Measurements from ENCODE around the gene SCGB1C1. TPM values are rescaled to one million over a fixed set of nuclear protein-coding genes. Genes with fewer than 3 reads are reported as not detected.
A peak's percentile ranks its signal among the peaks of the same experiment; 100 is the strongest.

The SCGB1C1 gene
- total RNA-seq, 1 donor = not detected

- Histone ChIP-seq H3K9me3 (ENCODE audit: low read depth, low read length) (no peaks in the 10 kb centered on the region), H3K27me3 (ENCODE audit: insufficient read depth, low read length) (no peaks in the 10 kb centered on the region), H3K4me1 (ENCODE audit: insufficient read depth, low read length) (no peaks in the 10 kb centered on the region), H3K4me3 (ENCODE audit: low read length) (no peak overlapping the region)
Observed at GRCh38 chr11:221998-222789, 29.3 kb downstream of the SCGB1C1 start.

- Histone ChIP-seq H3K9me3 (ENCODE audit: low read depth, low read length) (no peaks in the 10 kb centered on the region), H3K4me3 (ENCODE audit: low read length) (no peak overlapping the region), H3K27me3 (ENCODE audit: insufficient read depth, low read length) (no peaks in the 10 kb centered on the region), H3K4me1 (ENCODE audit: insufficient read depth, low read length) (no peaks in the 10 kb centered on the region)
Observed at GRCh38 chr11:223026-223789, 30.3 kb downstream of the SCGB1C1 start.

GRCh38 chr11:223884-224283 is 31.0 kb downstream of the SCGB1C1 start:
- Histone ChIP-seq H3K4me3 (ENCODE audit: low read length) (no peak overlapping the region), H3K27me3 (ENCODE audit: insufficient read depth, low read length) (no peaks in the 10 kb centered on the region), H3K4me1 (ENCODE audit: insufficient read depth, low read length) (no peaks in the 10 kb centered on the region), H3K9me3 (ENCODE audit: low read depth, low read length) (no peaks in the 10 kb centered on the region)

- no peaks in the 10 kb centered on the region for H3K27me3 ChIP-seq (ENCODE audit: insufficient read depth, low read length)
Observed at GRCh38 chr11:224424-224823, 31.5 kb downstream of the SCGB1C1 start.

GRCh38 chr11:225734-226453 is 33.0 kb downstream of the SCGB1C1 start:
- H3K4me1 ChIP-seq (ENCODE audit: insufficient read depth, low read length) = no peaks in the 10 kb centered on the region
- H3K27me3 ChIP-seq (ENCODE audit: insufficient read depth, low read length) = no peaks in the 10 kb centered on the region
- H3K4me3 ChIP-seq (ENCODE audit: low read length) = no peak overlapping the region
- no peaks in the 10 kb centered on the region for H3K9me3 ChIP-seq (ENCODE audit: low read depth, low read length)

More at GRCh38 chr11:224424-224823, 31.5 kb downstream of the SCGB1C1 start:
- H3K9me3 ChIP-seq (ENCODE audit: low read depth, low read length) = no peaks in the 10 kb centered on the region
- H3K4me3 ChIP-seq (ENCODE audit: low read length) = no peak overlapping the region
- no peaks in the 10 kb centered on the region for H3K4me1 ChIP-seq (ENCODE audit: insufficient read depth, low read length)

GRCh38 chr11:227824-228379 is 35.0 kb downstream of the SCGB1C1 start:
- H3K27me3 ChIP-seq (ENCODE audit: insufficient read depth, low read length) = no peaks in the 10 kb centered on the region

GRCh38 chr11:230431-230830 is 37.6 kb downstream of the SCGB1C1 start:
- Histone ChIP-seq H3K4me1 (ENCODE audit: insufficient read depth, low read length) (peaks cover 4% of the 10 kb centered on the region), H3K4me3 (ENCODE audit: low read length) (no peak overlapping the region), H3K9me3 (ENCODE audit: low read depth, low read length) (no peaks in the 10 kb centered on the region), H3K27me3 (ENCODE audit: insufficient read depth, low read length) (no peaks in the 10 kb centered on the region)

More at GRCh38 chr11:227824-228379, 35.0 kb downstream of the SCGB1C1 start:
- Histone ChIP-seq H3K4me1 (ENCODE audit: insufficient read depth, low read length) (no peaks in the 10 kb centered on the region), H3K9me3 (ENCODE audit: low read depth, low read length) (no peaks in the 10 kb centered on the region), H3K4me3 (ENCODE audit: low read length) (no peak overlapping the region)

- peaks cover 16% of the 10 kb centered on the region for H3K4me1 ChIP-seq (ENCODE audit: insufficient read depth, low read length)
- no peak overlapping the region for H3K4me3 ChIP-seq (ENCODE audit: low read length)
- H3K27me3 ChIP-seq (ENCODE audit: insufficient read depth, low read length) = no peaks in the 10 kb centered on the region
- H3K9me3 ChIP-seq (ENCODE audit: low read depth, low read length) = no peaks in the 10 kb centered on the region
Observed at GRCh38 chr11:232783-233565, 40.1 kb downstream of the SCGB1C1 start.

GRCh38 chr11:235180-235579 is 42.3 kb downstream of the SCGB1C1 start:
- H3K4me1 ChIP-seq (ENCODE audit: insufficient read depth, low read length) = peaks cover 22% of the 10 kb centered on the region
- H3K9me3 ChIP-seq (ENCODE audit: low read depth, low read length) = no peaks in the 10 kb centered on the region
- H3K27me3 ChIP-seq (ENCODE audit: insufficient read depth, low read length) = no peaks in the 10 kb centered on the region
- no peak overlapping the region for H3K4me3 ChIP-seq (ENCODE audit: low read length)

GRCh38 chr11:235609-235996 is 42.7 kb downstream of the SCGB1C1 start:
- Histone ChIP-seq H3K27me3 (ENCODE audit: insufficient read depth, low read length) (no peaks in the 10 kb centered on the region), H3K4me1 (ENCODE audit: insufficient read depth, low read length) (peaks cover 22% of the 10 kb centered on the region), H3K9me3 (ENCODE audit: low read depth, low read length) (no peaks in the 10 kb centered on the region), H3K4me3 (ENCODE audit: low read length) (peak overlapping the region; percentile 65)

GRCh38 chr11:235997-236773 is 43.3 kb downstream of the SCGB1C1 start, which contains the start of gene SIRT3:
Gene SIRT3 (minus strand): TSS chr11:236342. CDS start chr11:236328, 14 bp downstream.
- Histone ChIP-seq H3K27me3 (ENCODE audit: insufficient read depth, low read length) (no peaks in the 10 kb centered on the region), H3K9me3 (ENCODE audit: low read depth, low read length) (no peaks in the 10 kb centered on the region), H3K4me3 (ENCODE audit: low read length) (peak within 1 kb of the TSS; percentile 81), H3K4me1 (ENCODE audit: insufficient read depth, low read length) (peaks cover 22% of the 10 kb centered on the region)

- H3K9me3 ChIP-seq (ENCODE audit: low read depth, low read length) = no peaks in the 10 kb centered on the region
- H3K4me1 ChIP-seq (ENCODE audit: insufficient read depth, low read length) = peaks cover 24% of the 10 kb centered on the region
- H3K27me3 ChIP-seq (ENCODE audit: insufficient read depth, low read length) = no peaks in the 10 kb centered on the region
- H3K4me3 ChIP-seq (ENCODE audit: low read length) = peak within 1 kb of the TSS; percentile 81
Observed at GRCh38 chr11:236774-237767, 44.2 kb downstream of the SCGB1C1 start, which contains the start of gene PSMD13. Gene PSMD13 (plus strand): TSS chr11:236976. CDS start chr11:237050, 74 bp downstream.

Data from mononuclear cell (primary cell).